H9 (cell line): ENCODE data around the gene ZHX3. TPM values are rescaled to one million over a fixed set of nuclear protein-coding genes. Genes with fewer than 3 reads are reported as not detected.
A peak's percentile ranks its signal among the peaks of the same experiment; 100 is the strongest.

Experiments used
- DNase-seq: peaks from one replicate; pipeline ENCODE4 v3.0.0-alpha.2; 2017
- H2AFZ ChIP-seq: one replicate; pipeline ENCODE4 v1.6.1; 2013; ENCODE audit warnings: mild to moderate bottlenecking, low read length, control low read depth, moderate library complexity
- H2AK5ac ChIP-seq: 2 replicates; pipeline ENCODE4 v1.6.1; 2013; ENCODE audit warnings: low read length, control low read depth, mixed read lengths; ENCODE audit not compliant: insufficient read length
- H2BK120ac ChIP-seq: one replicate; pipeline ENCODE4 v1.6.1; 2013; ENCODE audit warnings: low read depth, mild to moderate bottlenecking, low read length, control low read depth, inconsistent platforms; ENCODE audit not compliant: poor library complexity, severe bottlenecking
- H2BK12ac ChIP-seq: 2 replicates; pipeline ENCODE4 v1.6.1; 2013; ENCODE audit warnings: low read length, control low read depth, mixed read lengths, low read depth; ENCODE audit not compliant: insufficient read length
- H2BK15ac ChIP-seq: 2 replicates; pipeline ENCODE4 v1.6.1; 2013; ENCODE audit warnings: low read depth, low read length, control low read depth
- H2BK20ac ChIP-seq: one replicate; pipeline ENCODE4 v1.6.1; 2013; ENCODE audit warnings: low read depth, mild to moderate bottlenecking, low read length, control low read depth, inconsistent platforms; ENCODE audit not compliant: poor library complexity, severe bottlenecking
- H2BK5ac ChIP-seq: 2 replicates; pipeline ENCODE4 v1.6.1; 2013; ENCODE audit warnings: low read length, control low read depth, mixed read lengths; ENCODE audit not compliant: insufficient read length
- H3K14ac ChIP-seq: 2 replicates; pipeline ENCODE4 v1.6.1; 2013; ENCODE audit warnings: low read length, control low read depth; ENCODE audit not compliant: insufficient read depth
- H3K18ac ChIP-seq: 2 replicates; pipeline ENCODE4 v1.6.1; 2013; ENCODE audit warnings: low read depth, mild to moderate bottlenecking, mixed read lengths, low read length, control low read depth; ENCODE audit not compliant: insufficient read length
- H3K23ac ChIP-seq: 2 replicates; pipeline ENCODE4 v1.6.1; 2013; ENCODE audit warnings: low read length, control low read depth, mixed read lengths, low read depth; ENCODE audit not compliant: insufficient read length
- H3K23me2 ChIP-seq: 2 replicates; pipeline ENCODE4 v1.6.1; 2013; ENCODE audit warnings: low read depth, mild to moderate bottlenecking, mixed read lengths, low read length, control low read depth; ENCODE audit not compliant: insufficient read length, poor library complexity, severe bottlenecking
- H3K27ac ChIP-seq: 2 replicates; pipeline ENCODE4 v1.5.1; 2013; ENCODE audit warnings: low read length, control low read depth, mixed read lengths, low read depth; ENCODE audit not compliant: insufficient read length
- H3K27me3 ChIP-seq: 2 replicates; pipeline ENCODE4 v1.6.1; 2013; ENCODE audit warnings: low read length, control low read depth, inconsistent platforms; ENCODE audit not compliant: insufficient read depth
- H3K4ac ChIP-seq: 2 replicates; pipeline ENCODE4 v1.6.1; 2013; ENCODE audit warnings: low read depth, mild to moderate bottlenecking, control low read depth, inconsistent platforms, low read length, moderate library complexity
- H3K4me1 ChIP-seq: 2 replicates; pipeline ENCODE4 v1.6.1; 2013; ENCODE audit warnings: low read length, control low read depth, inconsistent platforms; ENCODE audit not compliant: insufficient read depth
- H3K4me2 ChIP-seq: 2 replicates; pipeline ENCODE4 v1.6.1; 2013; ENCODE audit warnings: low read length, control low read depth, mixed read lengths; ENCODE audit not compliant: insufficient read length, insufficient read depth
- H3K56ac ChIP-seq: 2 replicates; pipeline ENCODE4 v1.6.1; 2013; ENCODE audit warnings: low read depth, mild to moderate bottlenecking, mixed read lengths, low read length, control low read depth; ENCODE audit not compliant: insufficient read length
- H3K79me1 ChIP-seq: 2 replicates; pipeline ENCODE4 v1.6.1; 2013; ENCODE audit warnings: low read depth, mild to moderate bottlenecking, moderate library complexity, low read length, control low read depth, inconsistent platforms; ENCODE audit not compliant: insufficient read depth, poor library complexity, severe bottlenecking
- H3K79me2 ChIP-seq: 2 replicates; pipeline ENCODE4 v1.6.1; 2013; ENCODE audit warnings: low read length, control low read depth, inconsistent platforms; ENCODE audit not compliant: insufficient read depth
- H3K9ac ChIP-seq: 2 replicates; pipeline ENCODE4 v1.6.1; 2013; ENCODE audit warnings: low read length, control low read depth, mixed read lengths; ENCODE audit not compliant: insufficient read length; ENCODE audit errors: extremely low read depth
- H3K9me3 ChIP-seq: one replicate; pipeline ENCODE4 v1.6.1; 2013; ENCODE audit warnings: low read depth, low read length, inconsistent platforms; ENCODE audit not compliant: control insufficient read depth
- H3T11ph ChIP-seq: one replicate; pipeline ENCODE4 v1.6.1; 2013; ENCODE audit warnings: mild to moderate bottlenecking, low read length, control low read depth, inconsistent platforms
- H4K20me1 ChIP-seq: one replicate; pipeline ENCODE4 v1.6.1; 2013; ENCODE audit not compliant: control insufficient read depth, insufficient read length, insufficient read depth
- H4K5ac ChIP-seq: 2 replicates; pipeline ENCODE4 v1.6.1; 2013; ENCODE audit warnings: low read depth, mild to moderate bottlenecking, mixed read lengths, low read length, control low read depth; ENCODE audit not compliant: insufficient read length
- H4K8ac ChIP-seq: replicated peaks from 2 replicates; pipeline ENCODE4 v1.6.1; 2013; ENCODE audit warnings: low read length, control low read depth, mixed read lengths, low read depth; ENCODE audit not compliant: insufficient read length
- H4K91ac ChIP-seq: 2 replicates; pipeline ENCODE4 v1.6.1; 2013; ENCODE audit warnings: low read depth, mild to moderate bottlenecking, moderate library complexity, mixed read lengths, low read length, control low read depth; ENCODE audit not compliant: insufficient read length
- H3K27ac Mint-ChIP-seq, 3 experiments: 2 replicates in 2 of 3; 3 replicates in 1 of 3; pipeline ENCODE4 v1.8.0; 2020 to 2021; ENCODE audit warnings: mixed read lengths in 3 of 3, mild to moderate bottlenecking in 1 of 3, moderate library complexity in 1 of 3
- H3K27me3 Mint-ChIP-seq: 2 replicates; pipeline ENCODE4 v1.8.0; 2021; ENCODE audit warnings: low read depth, mild to moderate bottlenecking, moderate library complexity, mixed read lengths
- H3K36me3 Mint-ChIP-seq, 3 experiments: 2 replicates in 2 of 3; 3 replicates in 1 of 3; pipeline ENCODE4 v1.8.0; 2020 to 2021; ENCODE audit warnings: low read depth in 3 of 3, mixed read lengths in 3 of 3; ENCODE audit not compliant: insufficient read depth in 1 of 3
- H3K4me1 Mint-ChIP-seq, 2 experiments: 2 replicates each; pipeline ENCODE4 v1.8.0; 2020; ENCODE audit warnings: mixed read lengths in 2 of 2
- H3K4me3 Mint-ChIP-seq, 2 experiments: 2 replicates in 1 of 2; 3 replicates in 1 of 2; pipeline ENCODE4 v1.8.0; 2020 to 2021; ENCODE audit warnings: mild to moderate bottlenecking in 2 of 2, mixed read lengths in 2 of 2, moderate library complexity in 1 of 2
- H3K9me3 Mint-ChIP-seq, 2 experiments: 2 replicates in 1 of 2; 3 replicates in 1 of 2; pipeline ENCODE4 v1.8.0; 2020; ENCODE audit warnings: mild to moderate bottlenecking in 2 of 2, mixed read lengths in 2 of 2, moderate library complexity in 1 of 2
- CTCF ChIP-seq: fragments of 200-600 bp; sonication (generic); conservative IDR thresholded peaks from 3 replicates; pipeline ENCODE4 v1.8.0; 2021; ENCODE audit warnings: antibody characterized with exemption, mild to moderate bottlenecking
- WGBS: extraction: QIAGEN DNeasy Blood & Tissue Kit; methylation state at CpG from one replicate; pipeline ENCODE4 v1.1.7; 2013; ENCODE audit warnings: missing lambda C conversion rate, low lambda C conversion rate, mixed read lengths; ENCODE audit not compliant: insufficient read length; ENCODE audit errors: extremely low coverage; 5-methylcytosine and 5-hydroxymethylcytosine counted together
- total RNA-seq: library from RNA; stranded (reverse); gene quantifications from 2 replicates; pipeline ENCODE4 v1.2.1, GENCODE V29; 2021

The ZHX3 gene
- total RNA-seq, 1 experiment from 2014 or later, result 4.4 TPM

GRCh38 chr20:41142919-41143318, 174.6 kb downstream of the ZHX3 start:
- no peak overlapping the region for H3K27ac ChIP-seq
- H3K4me3 Mint-ChIP-seq, result no peak overlapping the region
- no peak overlapping the region for H3K4me2 ChIP-seq
- H3K56ac ChIP-seq, result no peak overlapping the region
- no peak overlapping the region for H3K14ac ChIP-seq
- H2BK120ac ChIP-seq, result no peak overlapping the region
- TF ChIP-seq CTCF, result no peak
- no peak overlapping the region for H3K4ac ChIP-seq
- H3K18ac ChIP-seq, result no peak overlapping the region
- no peaks in the 10 kb centered on the region for H4K20me1 ChIP-seq
- H2BK15ac ChIP-seq, result no peak overlapping the region
- peaks cover 4% of the 10 kb centered on the region for H3K79me1 ChIP-seq
- no peak overlapping the region for H2BK20ac ChIP-seq
- H3K23ac ChIP-seq, result no peak overlapping the region
- H3K4me1 Mint-ChIP-seq, result peaks cover 55 to 72% of the 10 kb centered on the region in 2 experiments
- H3K27me3 ChIP-seq, result no peaks in the 10 kb centered on the region
- peaks cover 13% of the 10 kb centered on the region for H3K23me2 ChIP-seq
- no peaks in the 10 kb centered on the region for H3K9me3 ChIP-seq
- no peak overlapping the region for H3T11ph ChIP-seq
- H4K5ac ChIP-seq, result no peak overlapping the region
- peaks cover 8 to 31% (median 13%) of the 10 kb centered on the region in 3 experiments for H3K36me3 Mint-ChIP-seq
- H2AK5ac ChIP-seq, result no peak overlapping the region
- no peak for DNase-seq
- no peak overlapping the region for H3K9ac ChIP-seq
- H2AFZ ChIP-seq, result no peak overlapping the region
- no peak overlapping the region for H2BK5ac ChIP-seq
- no CpG with 5 or more reads among the region's 5 CpGs for WGBS
- H4K91ac ChIP-seq, result no peak overlapping the region
- H3K79me2 ChIP-seq, result peaks cover 92% of the 10 kb centered on the region
- no peaks in the 10 kb centered on the region for H3K27me3 Mint-ChIP-seq
- H3K9me3 Mint-ChIP-seq, result no peaks in the 10 kb centered on the region
- H2BK12ac ChIP-seq, result no peak overlapping the region
- no peak overlapping the region for H4K8ac ChIP-seq
- H3K4me1 ChIP-seq, result peaks cover 16% of the 10 kb centered on the region; the same call in 1 of the 2 replicates
- H3K27ac Mint-ChIP-seq, result peak overlapping the region in 1 of 3 experiments; percentile 25; a peak in 2 of 7 replicates
